Body of pancreas (tissue), 4 donors: ENCODE results near the gene KIRREL3. TPM values are rescaled to one million over a fixed set of nuclear protein-coding genes. Genes with fewer than 3 reads are reported as not detected.

Experiments
- ATAC-seq: fragments of 150-250 bp; one replicate; pipeline ENCODE4 v1.9.1; 2016
- DNase-seq, 4 donors: peaks; one replicate each; pipeline ENCODE4 v3.0.0-alpha.2; 2019
- H3K27ac ChIP-seq, 4 donors: fragments of 200-600 bp; sonication (generic); 1 replicate in 3 of 4; 2 replicates in 1 of 4; pipeline versions ENCODE4 v1.5.1 to v1.6.1; 2016 to 2019; ENCODE audit warnings: mild to moderate bottlenecking in 1 of 4, mixed read lengths in 1 of 4, moderate library complexity in 1 of 4
- H3K27me3 ChIP-seq, 2 donors: fragments of 200-600 bp; sonication (generic); one replicate each; pipeline ENCODE4 v1.6.0; 2016; ENCODE audit warnings: mild to moderate bottlenecking in 1 of 2
- H3K36me3 ChIP-seq, 2 donors: fragments of 200-600 bp; sonication (generic); replicated peaks in 1 of 2; 2 replicates each; pipeline ENCODE4 v1.5.1; 2016; ENCODE audit warnings: low read depth in 2 of 2; ENCODE audit not compliant: insufficient read depth in 1 of 2
- H3K4me1 ChIP-seq: fragments of 200-600 bp; sonication (generic); one replicate; pipeline ENCODE4 v1.6.0; 2016
- H3K4me3 ChIP-seq, 2 donors: fragments of 200-600 bp; sonication (generic); 1 replicate in 1 of 2; 2 replicates in 1 of 2; pipeline ENCODE4 v1.5.1; 2016 to 2019
- H3K9me3 ChIP-seq, 3 donors: fragments of 200-600 bp; sonication (generic); 1 replicate in 2 of 3; 2 replicates in 1 of 3; pipeline ENCODE4 v1.5.1; 2016
- POLR2A ChIP-seq, 3 donors: fragments of 450-650 bp; IDR thresholded peaks; one replicate each; pipeline ENCODE4 v1.6.1; 2016; ENCODE audit warnings: antibody characterized with exemption in 3 of 3, mild to moderate bottlenecking in 2 of 3
- WGBS, 2 donors: methylation state at CpG; one replicate each; pipeline ENCODE4 v1.1.5; 2017; 5-methylcytosine and 5-hydroxymethylcytosine counted together
- intact Hi-C: fragments of 100-400 bp; cut with DNase I; formaldehyde crosslinking; loops from one replicate; pipeline ENCODE4 v1.15.1; 2023
- total RNA-seq, 2 donors: library from RNA; depleted of rRNA; stranded (reverse); fragments of >200 nt; gene quantifications; one replicate each; pipeline ENCODE4 v1.1.0, GENCODE V29; 2016
- TF ChIP-seq, protein P1 (sequence below), 7 experiments: fragments of 450-650 bp in 4 of 7; fragments of 200-600 bp in 3 of 7; sonication (generic) in 3 of 7; IDR thresholded peaks; one replicate each; pipeline ENCODE4 v1.5.1; 2016 to 2019; ENCODE audit warnings: antibody characterized with exemption in 7 of 7

Gene KIRREL3
- total RNA-seq, 2 donors from 2014 or later, result 0.26 TPM; not detected in 1

DNA sequence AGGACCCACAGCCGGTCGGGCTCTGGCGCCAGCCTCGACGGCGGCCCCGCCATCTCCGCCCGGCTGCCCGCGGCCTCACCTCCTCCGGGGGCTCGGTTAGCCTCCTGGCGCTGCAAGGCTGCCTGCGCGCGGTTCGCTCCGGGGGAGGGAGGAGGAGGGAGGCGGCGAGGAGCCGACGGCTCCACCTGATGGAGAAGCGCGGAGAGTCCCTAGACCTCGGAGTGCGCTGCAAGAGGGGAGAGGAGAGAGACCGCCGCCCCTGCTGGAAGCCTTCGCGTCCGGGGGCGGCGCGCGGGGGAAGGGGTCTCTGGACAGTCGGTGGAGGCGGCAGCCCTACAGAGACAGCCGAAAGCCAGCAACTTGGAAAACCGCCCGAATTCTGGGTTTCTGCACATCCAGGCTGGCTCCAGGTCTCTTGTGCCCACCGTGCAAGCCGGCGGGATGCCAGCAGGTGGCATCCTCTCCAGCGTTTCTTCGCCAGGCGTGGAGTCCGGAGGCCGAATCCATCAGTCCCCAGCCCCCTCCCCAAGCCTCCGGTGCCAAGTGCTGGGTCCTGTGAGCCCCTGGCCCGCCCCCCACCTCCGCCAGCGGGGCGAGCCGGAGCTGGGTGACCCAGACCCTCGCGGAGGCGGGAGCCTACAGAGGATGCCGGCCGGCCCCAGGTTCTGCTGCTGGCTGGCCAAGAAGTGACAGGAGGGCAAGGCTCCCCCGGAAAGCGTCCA is 2.9 kb upstream of the KIRREL3 start:
- Histone ChIP-seq H3K4me1 (peaks cover 17% of the 10 kb centered on the region), H3K9me3 (no peaks in the 10 kb centered on the region), H3K27me3 (peaks cover 3 to 14% of the 10 kb centered on the region in 2 donors), H3K36me3 (no peaks in the 10 kb centered on the region), H3K4me3 (no peak overlapping the region), H3K27ac (no peak overlapping the region)
- 2 to 13% methylated on average over 3 to 51 of the region's 62 CpGs for WGBS, 2 donors
- peak in 3 of 4 donors; percentile 15 to 33 (median 28) for DNase-seq
- TF ChIP-seq, protein P1, sequence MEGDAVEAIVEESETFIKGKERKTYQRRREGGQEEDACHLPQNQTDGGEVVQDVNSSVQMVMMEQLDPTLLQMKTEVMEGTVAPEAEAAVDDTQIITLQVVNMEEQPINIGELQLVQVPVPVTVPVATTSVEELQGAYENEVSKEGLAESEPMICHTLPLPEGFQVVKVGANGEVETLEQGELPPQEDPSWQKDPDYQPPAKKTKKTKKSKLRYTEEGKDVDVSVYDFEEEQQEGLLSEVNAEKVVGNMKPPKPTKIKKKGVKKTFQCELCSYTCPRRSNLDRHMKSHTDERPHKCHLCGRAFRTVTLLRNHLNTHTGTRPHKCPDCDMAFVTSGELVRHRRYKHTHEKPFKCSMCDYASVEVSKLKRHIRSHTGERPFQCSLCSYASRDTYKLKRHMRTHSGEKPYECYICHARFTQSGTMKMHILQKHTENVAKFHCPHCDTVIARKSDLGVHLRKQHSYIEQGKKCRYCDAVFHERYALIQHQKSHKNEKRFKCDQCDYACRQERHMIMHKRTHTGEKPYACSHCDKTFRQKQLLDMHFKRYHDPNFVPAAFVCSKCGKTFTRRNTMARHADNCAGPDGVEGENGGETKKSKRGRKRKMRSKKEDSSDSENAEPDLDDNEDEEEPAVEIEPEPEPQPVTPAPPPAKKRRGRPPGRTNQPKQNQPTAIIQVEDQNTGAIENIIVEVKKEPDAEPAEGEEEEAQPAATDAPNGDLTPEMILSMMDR (IDR thresholded peaks at IDR 0.05), result peak in 4 of 7 experiments; percentile 15 to 33 (median 30)
- TF ChIP-seq POLR2A (IDR thresholded peaks at IDR 0.05), result no peak
- intact Hi-C loops, result loop anchor here (10.0 kb wide), 1 partner anchor 559 kb away; no protein-coding TSS in a partner anchor
- ATAC-seq, result peak; percentile 50

DNA sequence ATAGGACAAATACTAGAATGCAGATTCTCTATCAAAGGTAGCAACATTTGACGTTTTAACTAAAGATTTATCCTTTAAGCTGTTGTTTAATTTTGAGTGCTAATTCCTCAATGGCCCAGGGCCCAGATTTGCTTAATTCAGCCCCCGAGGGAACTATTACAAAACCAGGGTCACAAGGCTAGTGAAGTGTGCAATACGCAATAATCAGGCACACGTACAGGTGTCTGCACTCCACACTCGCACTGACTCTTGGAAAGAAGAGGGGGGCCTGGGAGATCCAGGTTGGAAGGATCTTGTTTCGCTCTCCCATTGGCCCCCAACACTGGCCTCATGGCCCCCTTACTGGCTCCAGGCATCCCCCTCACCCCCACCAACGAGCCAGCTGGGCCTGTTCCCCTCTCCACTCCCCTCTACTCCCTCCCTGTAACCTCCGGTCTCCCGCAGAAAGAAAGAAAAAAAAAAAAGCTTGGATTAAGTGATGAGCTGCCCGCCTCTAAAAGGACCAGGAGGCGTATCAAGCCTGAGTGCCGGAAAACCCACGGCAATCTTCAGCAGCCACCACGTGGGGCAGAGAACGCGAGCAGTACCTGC is 2.2 kb upstream of the KIRREL3 start:
- H3K9me3 ChIP-seq, result no peaks in the 10 kb centered on the region
- no peak overlapping the region for H3K4me3 ChIP-seq
- no peak for DNase-seq
- peaks cover 3 to 14% of the 10 kb centered on the region in 2 donors for H3K27me3 ChIP-seq
- TF ChIP-seq POLR2A (IDR thresholded peaks at IDR 0.05), result no peak
- TF ChIP-seq, protein P1 (IDR thresholded peaks at IDR 0.05), result no peak
- no peaks in the 10 kb centered on the region for H3K36me3 ChIP-seq
- H3K27ac ChIP-seq, result no peak overlapping the region
- ATAC-seq, result peak; percentile 27
- WGBS, 2 donors, result 16 to 24% methylated on average over 14 to 16 of the region's 16 CpGs
- H3K4me1 ChIP-seq, result peaks cover 17% of the 10 kb centered on the region
- intact Hi-C loops, result loop anchor here (10.0 kb wide), 1 partner anchor 558 kb away; no protein-coding TSS in a partner anchor

DNA sequence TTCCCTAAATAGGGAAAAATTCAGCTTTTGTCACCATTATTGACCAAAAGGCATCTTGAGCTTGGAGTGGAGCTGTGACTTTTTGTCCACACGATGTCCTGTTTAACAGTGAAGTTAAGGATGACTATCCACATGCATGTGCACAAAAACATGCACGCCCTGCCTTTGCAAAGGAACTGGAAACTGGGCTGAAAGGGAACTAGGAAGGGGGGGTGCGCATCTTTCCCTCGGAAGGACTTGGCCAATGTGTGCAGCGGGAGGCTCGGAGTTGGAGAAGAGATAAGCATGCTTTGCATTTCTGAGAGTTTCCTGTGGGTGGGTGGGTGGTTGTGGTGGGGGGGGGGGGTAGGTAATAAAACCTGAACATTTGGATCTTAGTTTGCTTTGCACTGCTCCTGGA is 411 bp upstream of the KIRREL3 start:
- no peaks in the 10 kb centered on the region for H3K36me3 ChIP-seq
- TF ChIP-seq, protein P1 (IDR thresholded peaks at IDR 0.05), result no peak
- no peak for TF ChIP-seq POLR2A (IDR thresholded peaks at IDR 0.05)
- no peak overlapping the region for H3K4me3 ChIP-seq
- WGBS, 2 donors, result 4 to 5% methylated on average over 6 of the region's 6 CpGs
- DNase-seq (no peak), ATAC-seq (no peak)
- H3K27me3 ChIP-seq, result peaks cover 3 to 14% of the 10 kb centered on the region in 2 donors
- H3K4me1 ChIP-seq, result peaks cover 17% of the 10 kb centered on the region
- intact Hi-C loops, result loop anchor here (10.0 kb wide), 1 partner anchor 556 kb away; no protein-coding TSS in a partner anchor
- H3K27ac ChIP-seq, result no peak overlapping the region
- H3K9me3 ChIP-seq, result no peaks in the 10 kb centered on the region

DNA sequence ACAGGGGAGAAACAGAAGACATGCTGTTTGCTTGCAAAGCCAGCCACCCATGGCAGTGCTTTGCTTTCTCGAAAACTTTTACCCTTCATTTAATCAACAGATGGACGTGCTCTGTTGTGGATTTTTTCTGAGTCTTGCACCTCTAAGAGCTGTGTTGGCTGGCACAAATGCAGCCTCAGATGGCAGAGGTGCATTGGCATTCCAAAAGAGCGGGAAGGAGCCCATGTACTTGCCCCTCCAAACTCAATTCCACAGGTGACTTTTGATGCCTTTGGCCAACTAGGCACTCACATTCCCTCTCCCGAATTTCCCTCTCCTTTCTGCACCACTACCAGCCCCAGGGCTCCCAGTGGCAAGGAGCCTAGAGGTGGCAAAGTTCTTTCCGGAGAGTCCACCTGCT is 1.2 kb downstream of the KIRREL3 start:
- Histone ChIP-seq H3K9me3 (no peaks in the 10 kb centered on the region), H3K4me1 (peaks cover 17% of the 10 kb centered on the region), H3K4me3 (no peak overlapping the region), H3K27ac (no peak overlapping the region), H3K36me3 (no peaks in the 10 kb centered on the region), H3K27me3 (peaks cover 3 to 14% of the 10 kb centered on the region in 2 donors)
- WGBS, 2 donors, result 39 to 47% methylated on average over 5 of the region's 5 CpGs
- intact Hi-C loops, result no loop called here
- TF ChIP-seq POLR2A (IDR thresholded peaks at IDR 0.05), result no peak
- TF ChIP-seq, protein P1 (IDR thresholded peaks at IDR 0.05), result no peak
- ATAC-seq (no peak), DNase-seq (no peak)
